Suprapubic skin (tissue), 4 donors: ENCODE results near the gene BBS4. TPM values are rescaled to one million over a fixed set of nuclear protein-coding genes. Genes with fewer than 3 reads are reported as not detected.

Experiments
- DNase-seq, 2 donors: peaks; one replicate each; pipeline ENCODE4 v3.0.0-alpha.2; 2019; ENCODE audit warnings: low spot score in 2 of 2
- H3K27ac ChIP-seq: fragments of 200-600 bp; sonication (generic); one replicate; pipeline ENCODE4 v1.5.1; 2019
- H3K27me3 ChIP-seq: fragments of 200-600 bp; sonication (generic); one replicate; pipeline ENCODE4 v1.5.1; 2019
- H3K36me3 ChIP-seq: fragments of 200-600 bp; sonication (generic); one replicate; pipeline ENCODE4 v1.5.1; 2019
- H3K4me1 ChIP-seq: fragments of 200-600 bp; sonication (generic); one replicate; pipeline ENCODE4 v1.5.1; 2019
- H3K4me3 ChIP-seq: fragments of 200-600 bp; sonication (generic); one replicate; pipeline ENCODE4 v1.5.1; 2019; ENCODE audit warnings: mild to moderate bottlenecking
- H3K9me3 ChIP-seq: fragments of 200-600 bp; sonication (generic); one replicate; pipeline ENCODE4 v1.5.1; 2019
- CTCF ChIP-seq, 2 donors: fragments of 200-600 bp in 1 of 2; fragments of 450-650 bp in 1 of 2; sonication (generic) in 1 of 2; IDR thresholded peaks; one replicate each; pipeline ENCODE4 v1.5.1; 2016 to 2019; ENCODE audit warnings: antibody characterized with exemption in 2 of 2, mild to moderate bottlenecking in 1 of 2, moderate library complexity in 1 of 2
- EP300 ChIP-seq: sonication (generic); formaldehyde crosslinking; IDR thresholded peaks from one replicate; pipeline ENCODE4 v1.6.1; 2017; ENCODE audit warnings: antibody characterized with exemption
- POLR2A ChIP-seq, 2 donors: fragments of 450-650 bp; IDR thresholded peaks; one replicate each; pipeline ENCODE4 v1.6.1; 2017; ENCODE audit warnings: antibody characterized with exemption in 2 of 2, mild to moderate bottlenecking in 2 of 2, moderate library complexity in 2 of 2
- POLR2AphosphoS5 ChIP-seq, 3 donors: sonication (generic); formaldehyde crosslinking; IDR thresholded peaks; one replicate each; pipeline ENCODE4 v1.6.1; 2017; ENCODE audit warnings: antibody characterized with exemption in 3 of 3
- WGBS: methylation state at CpG from one replicate; pipeline ENCODE4 v1.1.5; 2018; 5-methylcytosine and 5-hydroxymethylcytosine counted together
- total RNA-seq, 4 donors: library from RNA; depleted of rRNA; stranded (reverse); fragments of >200 nt; gene quantifications; one replicate each; pipeline ENCODE4 v1.1.0, GENCODE V29; 2016

Gene BBS4
- total RNA-seq, 4 donors from 2014 or later, result 10.8 to 53.9 (median 21.2) TPM

DNA sequence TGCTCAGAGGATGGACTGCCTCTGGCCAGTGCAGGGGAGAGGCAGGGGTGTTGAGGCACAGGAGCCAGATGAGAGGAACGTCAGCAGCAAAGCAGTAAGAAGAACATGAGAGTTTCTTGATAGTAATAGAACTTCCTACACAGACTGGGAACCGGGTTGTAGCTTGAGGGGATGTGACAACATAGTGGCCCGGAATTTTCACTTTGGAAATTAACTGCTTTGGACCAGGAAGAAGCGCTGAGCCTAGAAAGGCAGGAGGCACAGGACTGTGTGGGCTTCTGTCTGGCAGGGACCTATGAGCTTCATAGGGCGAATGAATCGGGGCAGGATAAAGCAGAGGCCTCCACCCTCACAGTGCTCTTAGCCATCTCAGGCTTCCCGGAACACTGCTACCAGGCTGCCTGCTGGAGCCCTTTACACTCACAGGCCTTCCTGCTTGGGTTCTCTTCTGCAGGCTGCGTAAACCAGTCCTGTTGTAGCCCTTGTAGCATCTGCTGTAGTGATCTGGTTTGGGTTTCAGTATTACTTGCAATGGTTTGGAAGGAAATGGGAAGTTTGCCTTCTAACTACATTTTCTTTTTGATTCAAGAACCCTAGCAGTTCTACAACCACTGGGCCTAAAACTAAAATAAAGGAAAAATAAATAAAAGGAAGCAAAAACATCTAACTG, 100.8 kb downstream of the BBS4 start:
- H3K36me3 ChIP-seq, result no peaks in the 10 kb centered on the region
- no peak overlapping the region for H3K27ac ChIP-seq
- H3K27me3 ChIP-seq, result no peaks in the 10 kb centered on the region
- no peak for DNase-seq
- 65% methylated on average over 8 of the region's 8 CpGs for WGBS
- no peaks in the 10 kb centered on the region for H3K9me3 ChIP-seq
- peaks cover 19% of the 10 kb centered on the region for H3K4me1 ChIP-seq
- H3K4me3 ChIP-seq, result no peak overlapping the region
- TF ChIP-seq POLR2AphosphoS5 (IDR thresholded peaks at IDR 0.05) (no peak), POLR2A (IDR thresholded peaks at IDR 0.05) (no peak), CTCF (IDR thresholded peaks at IDR 0.05) (no peak), EP300 (no peak)

DNA sequence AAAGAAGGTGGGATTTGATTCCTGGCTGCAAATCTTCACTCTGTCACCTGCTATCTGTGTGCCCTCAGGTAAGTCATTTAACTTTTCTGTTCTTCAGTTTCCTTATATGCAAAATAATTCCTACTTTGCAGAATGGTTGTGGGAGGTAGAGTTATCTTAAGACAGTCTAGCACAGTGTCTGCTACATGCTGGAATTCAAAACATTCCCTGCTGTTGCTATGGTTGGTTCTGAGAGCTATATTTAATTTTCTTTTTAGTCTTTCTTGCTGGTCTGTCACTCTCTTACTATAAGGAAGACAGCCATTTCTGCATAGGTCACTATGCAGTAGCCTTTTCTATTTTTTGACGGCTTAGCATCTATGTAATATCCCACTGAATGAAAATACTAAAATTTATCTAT, 101.5 kb downstream of the BBS4 start:
- no peak for DNase-seq
- Histone ChIP-seq H3K27me3 (no peaks in the 10 kb centered on the region), H3K36me3 (no peaks in the 10 kb centered on the region), H3K4me1 (peaks cover 11% of the 10 kb centered on the region), H3K27ac (no peak overlapping the region), H3K9me3 (no peaks in the 10 kb centered on the region), H3K4me3 (no peak overlapping the region)
- TF ChIP-seq EP300, result no peak
- TF ChIP-seq CTCF (IDR thresholded peaks at IDR 0.05), result no peak
- TF ChIP-seq POLR2AphosphoS5 (IDR thresholded peaks at IDR 0.05), result no peak
- TF ChIP-seq POLR2A (IDR thresholded peaks at IDR 0.05), result no peak
- WGBS, result 77% methylated on average over 1 of the region's 1 CpG

Other genes with a start within 250 kb of the BBS4 start
- 10 to 100 TPM; 73.1 to 84.8 (median 78.0) TPM for gene ARIH1, start 211.9 kb upstream of the BBS4 start, total RNA-seq
- under 1 TPM in 1 of 4 donors, not detected in 3; 0.80 TPM for gene GOLGA6B, start 31.5 kb upstream of the BBS4 start, total RNA-seq
- gene HIGD2B, start within 50 bp of the BBS4 start, total RNA-seq, result not detected
- gene ADPGK, start 97.6 kb downstream of the BBS4 start, total RNA-seq, result 10 to 100 TPM; 39.8 to 81.3 (median 52.7) TPM